Keratinocyte (primary cell): ENCODE data around the gene KCNIP3. TPM values are rescaled to one million over a fixed set of nuclear protein-coding genes. Genes with fewer than 3 reads are reported as not detected.

ENCODE experiments used
- DNase-seq: peaks from one replicate; pipeline ENCODE4 v3.0.0-alpha.2; 2011; ENCODE audit warnings: low read depth, missing footprints, low spot score
- FAIRE-seq: peaks from 2 replicates; lab custom pipeline; 2011; peaks lifted over from hg19 to GRCh38; lab: Jason Lieb, UNC
- H2AFZ ChIP-seq: 2 replicates; pipeline ENCODE4 v1.6.0; 2012; ENCODE audit warnings: low read length, control low read depth, inconsistent platforms; ENCODE audit not compliant: control insufficient read depth
- H3K27ac ChIP-seq: 2 replicates; pipeline ENCODE4 v1.5.1; 2011; ENCODE audit warnings: low read length; ENCODE audit not compliant: control insufficient read depth, insufficient read depth
- H3K27me3 ChIP-seq: 3 replicates; pipeline ENCODE4 v1.6.0; 2011; ENCODE audit warnings: low read length; ENCODE audit not compliant: control insufficient read depth, insufficient read depth; ENCODE audit errors: extremely low read depth
- H3K36me3 ChIP-seq, 2 experiments: 2 replicates in 1 of 2; 3 replicates in 1 of 2; pipeline ENCODE4 v1.5.1; 2011; ENCODE audit warnings: low read length in 2 of 2, mild to moderate bottlenecking in 1 of 2; ENCODE audit not compliant: control insufficient read depth in 2 of 2, insufficient read depth in 2 of 2; ENCODE audit errors: extremely low read depth in 1 of 2
- H3K4me1 ChIP-seq: 3 replicates; pipeline ENCODE4 v1.5.1; 2011; ENCODE audit warnings: low read length; ENCODE audit not compliant: control insufficient read depth, insufficient read depth; ENCODE audit errors: extremely low read depth
- H3K4me2 ChIP-seq: 3 replicates; pipeline ENCODE4 v1.6.0; 2011; ENCODE audit warnings: low read depth, low read length; ENCODE audit not compliant: control insufficient read depth, insufficient read depth; ENCODE audit errors: extremely low read depth
- H3K4me3 ChIP-seq, 3 experiments: fragments of 200-600 bp in 1 of 3; sonication (generic) in 1 of 3; 2 replicates in 2 of 3; 3 replicates in 1 of 3; pipeline ENCODE4 v1.5.1; 2011 to 2016; ENCODE audit warnings: low read length in 3 of 3, mild to moderate bottlenecking in 3 of 3, control low read depth in 2 of 3, inconsistent platforms in 1 of 3, low read depth in 1 of 3, mixed read lengths in 1 of 3, mixed run types in 1 of 3, moderate library complexity in 1 of 3; ENCODE audit not compliant: control insufficient read depth in 2 of 3, insufficient read depth in 2 of 3; ENCODE audit errors: extremely low read depth in 1 of 3
- H3K79me2 ChIP-seq: 2 replicates; pipeline ENCODE4 v1.6.0; 2012; ENCODE audit warnings: low read length; ENCODE audit not compliant: control insufficient read depth, insufficient read depth
- H3K9ac ChIP-seq: 3 replicates; pipeline ENCODE4 v1.6.0; 2011; ENCODE audit warnings: low read length; ENCODE audit not compliant: control insufficient read depth, insufficient read depth; ENCODE audit errors: extremely low read depth
- H3K9me1 ChIP-seq: 3 replicates; pipeline ENCODE4 v1.6.0; 2011; ENCODE audit warnings: low read length; ENCODE audit not compliant: control insufficient read depth, insufficient read depth; ENCODE audit errors: extremely low read depth
- H3K9me3 ChIP-seq: 2 replicates; pipeline ENCODE4 v1.5.1; 2012; ENCODE audit warnings: low read depth, low read length; ENCODE audit not compliant: control insufficient read depth
- H4K20me1 ChIP-seq: 3 replicates; pipeline ENCODE4 v1.6.0; 2011; ENCODE audit warnings: low read length; ENCODE audit not compliant: control insufficient read depth, insufficient read depth; ENCODE audit errors: extremely low read depth
- EZH2 ChIP-seq: IDR thresholded peaks from one replicate; pipeline ENCODE4 v1.6.1; 2012; ENCODE audit warnings: inconsistent platforms, mild to moderate bottlenecking, low read length, moderate library complexity
- dilution Hi-C: fragments of 300-500 bp; cut with MboI; formaldehyde crosslinking; loops from one replicate; pipeline ENCODE4 v1.7.0; 2020; ENCODE audit warnings: low sequenced_read_pairs; ENCODE audit not compliant: extremely low pct_ligation_motif_present
- polyA plus RNA-seq, 5 experiments: library from polyadenylated mRNA; depleted of rRNA in 3 of 5; stranded (reverse) in 3 of 5; stranded (forward) in 1 of 5; unstranded in 1 of 5; fragments of >200 nt; gene quantifications; 1 replicate in 1 of 5; 2 replicates in 3 of 5; 3 replicates in 1 of 5; pipeline versions ENCODE4 v1.2.1 to v1.2.3, GENCODE V29; 2011 to 2012; ENCODE audit warnings: missing spikeins in 2 of 5, low read depth in 1 of 5, low replicate concordance in 1 of 5
- TF ChIP-seq, protein P1 (sequence below), 3 experiments: IDR thresholded peaks in 1 of 3; conservative IDR thresholded peaks in 1 of 3; optimal IDR thresholded peaks in 1 of 3; 2 replicates in 2 of 3; 3 replicates in 1 of 3; pipeline versions ENCODE3 to v1.5.1; 2011; ENCODE audit warnings: low read length in 3 of 3, mild to moderate bottlenecking in 3 of 3, moderate library complexity in 2 of 3, control low read depth in 1 of 3, inconsistent platforms in 1 of 3; ENCODE audit not compliant: insufficient read depth in 2 of 3; ENCODE audit errors: extremely low read depth in 1 of 3

The KCNIP3 gene
- polyA plus RNA-seq, 1 donor (not counting 4 experiments of a cell fraction or from before 2014, with no cell fraction given): 0.66 TPM

DNA sequence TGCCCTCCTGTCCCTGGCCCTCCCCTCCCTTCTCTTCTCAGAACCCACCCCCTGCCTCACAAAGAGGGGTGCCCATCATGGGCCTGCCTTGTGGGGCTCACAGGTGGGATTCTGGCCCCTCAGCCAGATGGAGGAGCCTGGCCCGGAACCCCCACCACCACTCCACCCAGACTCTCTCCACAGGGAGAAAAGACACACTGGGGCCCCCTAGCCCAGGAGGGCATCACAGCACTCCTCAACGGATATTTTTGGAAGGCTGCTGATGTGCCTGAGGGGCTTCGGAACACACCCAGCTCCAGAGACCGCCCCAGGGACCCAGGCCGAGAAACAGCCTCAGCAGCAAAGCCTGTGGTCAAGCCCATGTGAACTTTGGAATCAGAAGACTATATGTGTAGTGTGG, 9.9 kb downstream of the KCNIP3 start:
- Histone ChIP-seq H3K27me3 (peaks cover 61% of the 10 kb centered on the region), H3K79me2 (no peaks in the 10 kb centered on the region), H3K9ac (no peak overlapping the region), H4K20me1 (no peaks in the 10 kb centered on the region), H3K4me1 (peaks cover 15% of the 10 kb centered on the region), H3K4me2 (no peak overlapping the region), H3K27ac (no peak overlapping the region), H3K36me3 (no peaks in the 10 kb centered on the region), H3K4me3 (no peak overlapping the region), H3K9me3 (no peaks in the 10 kb centered on the region), H3K9me1 (no peaks in the 10 kb centered on the region), H2AFZ (no peak overlapping the region)
- DNase-seq: no peak
- TF ChIP-seq, protein P1, sequence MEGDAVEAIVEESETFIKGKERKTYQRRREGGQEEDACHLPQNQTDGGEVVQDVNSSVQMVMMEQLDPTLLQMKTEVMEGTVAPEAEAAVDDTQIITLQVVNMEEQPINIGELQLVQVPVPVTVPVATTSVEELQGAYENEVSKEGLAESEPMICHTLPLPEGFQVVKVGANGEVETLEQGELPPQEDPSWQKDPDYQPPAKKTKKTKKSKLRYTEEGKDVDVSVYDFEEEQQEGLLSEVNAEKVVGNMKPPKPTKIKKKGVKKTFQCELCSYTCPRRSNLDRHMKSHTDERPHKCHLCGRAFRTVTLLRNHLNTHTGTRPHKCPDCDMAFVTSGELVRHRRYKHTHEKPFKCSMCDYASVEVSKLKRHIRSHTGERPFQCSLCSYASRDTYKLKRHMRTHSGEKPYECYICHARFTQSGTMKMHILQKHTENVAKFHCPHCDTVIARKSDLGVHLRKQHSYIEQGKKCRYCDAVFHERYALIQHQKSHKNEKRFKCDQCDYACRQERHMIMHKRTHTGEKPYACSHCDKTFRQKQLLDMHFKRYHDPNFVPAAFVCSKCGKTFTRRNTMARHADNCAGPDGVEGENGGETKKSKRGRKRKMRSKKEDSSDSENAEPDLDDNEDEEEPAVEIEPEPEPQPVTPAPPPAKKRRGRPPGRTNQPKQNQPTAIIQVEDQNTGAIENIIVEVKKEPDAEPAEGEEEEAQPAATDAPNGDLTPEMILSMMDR (optimal IDR thresholded peaks at IDR 0.05 in 1 of 3, IDR thresholded peaks at IDR 0.05 in 1 of 3, conservative IDR thresholded peaks at IDR 0.05 in 1 of 3; ENCODE audit: extremely low read depth in 1 of 3, insufficient read depth in 2 of 3, low read length in 3 of 3): no peak
- no peak for TF ChIP-seq EZH2
- dilution Hi-C loops: no loop called here
- no peak for FAIRE-seq

GRCh38 chr2:95307878-95308277, 10.7 kb downstream of the KCNIP3 start:
- FAIRE-seq (no peak), DNase-seq (no peak)
- Histone ChIP-seq H3K27me3 (peaks cover 63% of the 10 kb centered on the region), H2AFZ (no peak overlapping the region), H3K4me2 (no peak overlapping the region), H3K9me3 (no peaks in the 10 kb centered on the region), H4K20me1 (no peaks in the 10 kb centered on the region), H3K4me1 (peaks cover 15% of the 10 kb centered on the region), H3K79me2 (no peaks in the 10 kb centered on the region), H3K9ac (no peak overlapping the region), H3K9me1 (no peaks in the 10 kb centered on the region), H3K36me3 (no peaks in the 10 kb centered on the region), H3K4me3 (no peak overlapping the region), H3K27ac (no peak overlapping the region)
- dilution Hi-C loops: no loop called here
- TF ChIP-seq EZH2: no peak
- TF ChIP-seq, protein P1 (optimal IDR thresholded peaks at IDR 0.05 in 1 of 3, IDR thresholded peaks at IDR 0.05 in 1 of 3, conservative IDR thresholded peaks at IDR 0.05 in 1 of 3; ENCODE audit: extremely low read depth in 1 of 3, insufficient read depth in 2 of 3, low read length in 3 of 3): no peak
